Stimulated activated CD4-positive, alpha-beta T cell treated with anti-CD3 and anti-CD28 coated beads, Interleukin-1b, Interleukin-23, amount 100 ng/mL, for 1 hour (primary cell): ENCODE results near the gene ZBTB7B.
"Not testable (repeated sequence)": the region's sequence is repeated elsewhere in the genome, so short reads cannot be mapped to it uniquely, and the experiment has no call there.

Experiments used
- DNase-seq, 2 donors: peaks; one replicate each; pipeline ENCODE4 v3.0.0-alpha.2; 2020; ENCODE audit warnings: low read depth in 2 of 2

Gene ZBTB7B

DNA sequence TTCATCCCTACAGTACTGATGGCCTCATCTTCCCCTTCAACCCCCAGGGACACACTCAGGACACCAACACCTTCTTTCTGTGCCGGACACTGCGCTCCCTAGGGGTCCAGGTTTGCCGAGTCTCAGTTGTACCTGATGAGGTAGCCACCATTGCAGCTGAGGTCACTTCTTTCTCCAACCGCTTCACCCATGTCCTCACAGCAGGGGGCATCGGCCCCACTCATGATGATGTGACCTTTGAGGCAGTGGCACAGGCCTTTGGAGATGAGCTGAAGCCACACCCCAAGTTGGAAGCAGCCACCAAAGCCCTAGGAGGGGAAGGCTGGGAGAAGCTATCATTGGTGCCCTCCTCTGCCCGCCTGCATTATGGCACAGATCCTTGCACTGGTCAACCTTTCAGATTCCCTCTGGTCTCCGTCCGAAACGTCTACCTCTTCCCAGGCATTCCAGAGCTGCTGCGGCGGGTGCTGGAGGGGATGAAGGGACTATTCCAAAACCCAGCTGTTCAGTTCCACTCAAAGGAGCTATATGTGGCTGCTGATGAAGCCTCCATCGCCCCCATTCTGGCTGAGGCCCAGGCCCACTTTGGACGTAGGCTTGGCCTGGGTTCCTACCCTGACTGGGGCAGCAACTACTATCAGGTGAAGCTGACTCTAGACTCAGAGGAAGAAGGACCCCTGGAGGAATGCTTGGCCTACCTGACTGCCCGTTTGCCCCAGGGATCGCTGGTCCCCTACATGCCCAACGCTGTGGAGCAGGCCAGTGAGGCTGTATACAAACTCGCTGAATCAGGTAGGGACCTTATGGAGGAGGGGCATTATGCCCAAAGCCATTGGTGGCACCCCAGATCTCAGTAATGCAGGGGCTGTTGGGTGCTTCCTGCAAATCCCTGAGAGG lies 14.3 kb upstream of the ZBTB7B start:
- DNase-seq, result no peak

DNA sequence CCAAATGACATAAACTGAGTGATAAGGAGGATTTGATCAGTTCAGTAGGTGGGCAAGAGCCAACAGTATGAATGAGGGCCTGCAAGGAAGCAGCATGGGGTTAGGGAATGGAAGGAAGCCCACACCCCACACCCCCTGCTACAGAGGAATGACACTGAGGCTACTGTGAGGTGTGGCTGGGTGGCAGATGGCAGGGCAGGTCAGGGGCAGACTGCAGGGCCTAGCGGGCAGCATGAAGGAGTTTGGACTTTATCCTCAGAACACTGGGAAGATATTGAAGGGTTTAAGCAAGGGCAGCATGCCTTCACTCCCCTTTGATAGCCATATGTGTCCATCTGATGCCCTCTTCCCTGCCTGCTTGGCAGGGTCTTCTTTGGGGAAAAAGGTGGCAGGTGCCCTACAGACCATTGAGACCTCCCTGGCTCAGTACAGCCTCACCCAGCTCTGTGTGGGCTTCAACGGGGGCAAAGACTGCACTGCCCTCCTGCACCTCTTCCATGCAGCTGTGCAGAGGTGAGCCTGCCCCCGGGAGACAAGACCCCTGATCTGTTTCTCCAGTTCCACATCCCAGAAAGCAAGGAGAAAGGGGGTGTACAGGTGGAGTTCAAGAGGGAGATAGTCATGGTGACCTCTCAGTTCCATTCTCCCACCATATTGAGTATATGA lies 13.3 kb upstream of the ZBTB7B start:
- DNase-seq, result no peak

DNA sequence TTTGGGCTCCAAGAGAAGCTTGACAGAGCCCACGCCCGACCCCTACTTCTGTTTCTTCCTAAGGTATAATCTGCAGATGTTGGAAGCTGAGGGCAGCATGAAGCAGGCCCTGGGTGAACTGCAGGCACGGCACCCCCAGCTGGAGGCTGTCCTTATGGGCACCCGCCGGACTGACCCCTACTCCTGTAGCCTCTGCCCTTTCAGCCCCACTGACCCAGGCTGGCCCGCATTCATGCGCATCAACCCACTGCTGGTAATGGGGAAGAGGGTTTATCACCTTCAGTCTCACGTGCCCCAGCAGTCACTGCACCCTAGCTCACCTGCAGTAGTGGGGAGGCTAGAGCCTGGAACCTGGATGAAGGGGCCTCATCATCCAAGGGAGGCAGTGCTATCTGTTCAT lies 12.3 kb upstream of the ZBTB7B start:
- no peak for DNase-seq

DNA sequence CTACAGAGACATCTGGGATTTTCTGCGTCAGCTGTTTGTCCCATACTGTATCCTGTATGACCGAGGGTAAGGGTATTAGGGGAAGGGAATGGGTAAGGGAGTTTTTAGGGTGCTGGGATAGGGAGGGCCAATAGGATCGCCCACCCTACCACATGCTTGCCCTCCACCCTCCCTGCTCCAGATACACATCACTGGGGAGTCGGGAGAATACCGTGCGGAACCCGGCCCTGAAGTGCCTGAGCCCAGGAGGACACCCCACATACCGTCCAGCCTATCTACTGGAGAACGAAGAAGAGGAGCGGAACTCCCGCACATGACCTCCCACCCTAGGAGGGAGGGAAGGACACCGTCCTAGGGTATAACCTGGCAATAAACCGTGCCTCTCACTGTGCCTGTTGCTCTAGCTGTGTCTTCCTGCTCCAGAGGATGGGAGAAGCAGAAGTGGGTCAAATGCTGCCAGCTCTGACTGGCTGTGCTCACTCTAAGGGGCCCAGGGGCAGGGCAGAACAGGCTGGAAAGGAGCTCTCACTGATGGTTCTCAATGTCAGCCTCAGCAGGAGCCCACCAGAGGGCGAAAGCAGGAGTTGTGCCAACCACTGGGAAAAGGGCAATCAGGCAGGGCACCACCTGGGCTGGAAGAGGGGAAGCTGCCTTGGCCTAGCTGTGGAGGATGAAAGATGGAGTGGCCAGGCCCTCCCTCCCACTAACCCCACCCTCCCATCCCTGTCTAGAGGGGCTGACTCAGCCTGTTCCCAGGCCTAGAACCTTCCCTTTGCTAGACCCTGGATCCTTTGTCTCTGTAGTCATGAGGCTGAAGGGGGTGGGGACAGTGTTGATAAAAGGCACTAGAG lies 9.7 kb upstream of the ZBTB7B start:
- no peak for DNase-seq

DNA sequence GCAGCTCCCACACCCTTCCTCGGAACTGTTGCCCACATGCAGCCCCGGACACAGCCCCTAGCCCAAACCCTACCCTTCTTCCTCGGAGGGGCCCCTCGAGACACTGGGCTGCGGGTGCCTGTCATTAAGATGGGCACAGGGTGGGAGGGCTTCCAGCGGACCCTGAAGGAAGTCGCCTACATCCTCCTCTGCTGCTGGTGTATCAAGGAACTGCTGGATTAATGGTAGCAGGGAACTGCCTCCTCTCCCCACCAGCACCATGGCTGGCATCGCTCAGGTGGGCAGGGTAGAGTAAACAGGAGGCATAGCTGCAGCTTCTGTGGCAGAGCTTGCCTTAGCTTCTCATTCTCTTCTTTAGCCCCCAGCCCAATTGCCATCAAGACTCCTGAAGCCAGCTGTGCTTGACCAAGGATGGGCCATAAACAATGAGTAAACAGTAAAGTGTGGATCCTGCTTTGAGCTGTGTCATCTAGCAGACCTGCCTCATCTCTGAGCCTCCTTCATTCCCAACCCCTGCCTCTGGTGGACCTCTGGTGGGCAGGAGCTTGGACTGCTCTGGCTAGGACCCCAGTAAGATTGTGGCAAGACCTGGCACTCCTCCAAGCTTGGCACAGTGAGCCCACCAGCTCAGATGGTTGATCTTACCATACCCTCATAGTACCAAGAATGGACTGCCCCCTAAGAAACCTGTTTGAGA lies 8.9 kb upstream of the ZBTB7B start, which contains the start of gene LENEP:
Gene LENEP (plus strand): TSS at position 15 of the 697 bp plus-strand sequence. CDS start 22 bp downstream, at position 37.
- no peak for DNase-seq

DNA sequence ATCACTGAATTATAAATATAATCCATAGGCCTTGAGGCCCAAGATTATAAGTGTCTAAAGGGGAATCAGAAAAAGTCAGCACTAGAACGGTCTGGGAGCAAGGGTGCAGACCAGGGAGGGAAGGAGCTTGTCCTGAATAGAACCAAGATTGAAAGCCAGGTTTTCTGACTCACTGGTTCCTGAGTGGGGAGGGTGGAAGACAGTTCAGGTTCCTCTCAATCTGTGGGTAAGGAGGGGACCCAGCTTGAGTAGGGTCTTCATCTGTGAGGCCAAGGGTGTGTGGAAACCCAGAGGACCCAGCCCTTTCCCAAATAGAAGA lies 8.4 kb upstream of the ZBTB7B start:
- DNase-seq, result no peak

DNA sequence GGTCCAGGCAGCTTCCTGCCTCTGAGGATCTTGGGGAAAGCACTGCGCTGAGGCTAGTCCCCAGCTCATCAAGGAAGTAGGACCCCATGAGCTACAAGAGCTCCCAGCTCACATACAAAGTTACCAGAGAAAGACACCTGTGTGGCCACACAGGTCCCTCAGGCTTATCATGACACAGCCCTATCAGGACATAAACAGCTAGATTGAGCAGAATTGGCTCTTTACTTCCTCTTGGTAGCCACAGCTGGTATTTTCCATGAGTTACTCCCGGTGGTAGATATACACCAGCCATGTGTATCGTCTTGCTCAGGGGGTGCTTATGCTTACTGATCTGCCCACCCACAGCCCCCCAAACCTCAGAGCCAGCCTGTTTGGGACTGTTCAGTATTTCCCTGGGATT lies 8.0 kb upstream of the ZBTB7B start:
- DNase-seq, result no peak

DNA sequence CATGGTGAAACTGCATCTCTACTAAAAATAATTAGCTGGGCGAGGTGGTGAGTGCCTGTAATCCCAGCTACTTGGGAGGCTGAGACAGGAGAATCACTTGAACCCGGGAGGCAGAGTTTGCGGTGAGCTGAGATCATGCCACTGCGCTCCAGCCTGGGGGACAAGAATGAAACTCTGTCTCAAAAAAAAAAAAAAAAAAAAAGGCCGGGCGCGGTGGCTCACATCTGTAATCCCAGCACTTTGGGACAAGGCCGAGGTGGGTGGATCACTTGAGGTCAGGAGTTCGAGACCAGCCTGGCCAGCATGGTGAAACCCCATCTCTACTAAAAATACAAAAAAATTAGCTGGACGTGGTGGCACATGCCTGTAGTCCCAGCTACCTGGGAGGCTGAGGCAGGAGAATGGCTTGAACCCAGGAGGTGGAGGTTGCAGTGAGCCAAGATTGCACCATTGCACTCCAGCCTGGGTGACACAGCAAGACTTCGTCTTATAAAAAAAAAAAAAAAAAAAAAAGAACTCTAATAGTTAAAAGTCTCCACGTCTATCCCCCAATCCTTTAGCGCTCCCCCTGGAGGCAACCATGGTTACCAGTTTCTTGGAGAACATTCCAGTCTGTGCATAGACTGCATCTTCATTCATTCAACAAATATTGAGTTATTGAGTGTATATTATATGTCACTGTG lies 7.2 kb upstream of the ZBTB7B start:
- DNase-seq, result not testable (repeated sequence)

DNA sequence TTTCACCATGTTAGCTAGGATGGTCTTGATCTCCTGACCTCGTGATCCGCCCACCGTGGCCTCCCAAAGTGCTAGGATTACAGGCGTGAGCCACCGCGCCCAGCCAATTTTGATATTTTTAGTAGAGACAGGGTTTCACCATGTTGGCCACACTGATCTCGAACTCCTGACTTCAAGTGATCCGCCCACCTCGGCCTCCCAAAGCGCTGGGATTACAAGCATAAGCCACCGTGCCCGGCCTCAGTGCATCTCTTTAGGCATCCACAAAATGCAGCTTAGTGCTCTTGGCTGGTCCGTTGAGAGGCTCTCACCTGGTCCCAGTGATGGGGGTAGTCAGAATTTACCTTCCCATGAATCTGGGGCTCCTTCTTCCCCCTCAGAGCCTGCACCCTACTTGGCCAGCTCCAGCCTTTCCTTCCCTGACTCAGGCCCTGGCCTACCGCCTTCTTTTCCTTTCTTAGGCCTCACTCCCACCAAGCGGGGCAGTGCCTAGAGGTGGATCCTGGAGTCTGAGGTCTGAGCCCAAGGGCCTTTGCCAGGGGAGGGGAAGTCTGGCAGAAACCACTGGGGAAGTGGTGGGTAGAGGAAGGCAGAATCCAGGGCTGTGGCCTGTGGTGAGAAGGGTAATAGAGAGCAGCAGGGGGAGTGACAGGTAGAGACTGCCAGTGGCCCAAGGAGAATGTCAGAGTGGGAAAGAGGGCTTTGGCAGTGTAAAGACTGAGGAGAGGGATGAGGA lies 5.5 kb upstream of the ZBTB7B start:
- DNase-seq, result no peak

DNA sequence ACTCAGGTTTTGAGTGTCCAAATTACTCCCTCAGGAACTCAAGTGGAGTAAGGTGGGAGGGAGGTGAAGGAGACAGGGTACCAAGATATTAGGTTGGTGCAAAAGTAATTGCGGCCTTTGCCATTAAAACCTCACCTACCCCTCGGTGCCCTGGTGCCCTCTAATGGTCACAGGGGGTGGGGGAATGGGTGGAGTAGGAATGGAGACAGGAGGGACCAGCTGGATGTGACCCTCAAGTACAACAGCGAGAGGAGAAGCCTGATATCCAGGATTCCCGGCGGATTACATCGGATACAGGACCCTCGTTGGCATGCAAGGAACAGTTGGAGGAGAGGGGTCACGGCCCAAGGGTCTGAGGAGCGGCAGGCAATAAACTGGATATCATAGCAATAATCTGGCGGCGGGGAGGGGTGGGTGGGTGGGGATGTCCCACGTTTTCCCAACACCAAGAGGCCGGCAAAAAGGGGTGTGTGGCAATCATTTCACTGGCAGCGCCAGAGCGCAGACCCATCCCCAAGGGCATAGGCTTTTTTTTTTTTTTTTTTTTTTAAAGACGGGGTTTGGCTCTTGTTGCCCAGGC lies 4.3 kb upstream of the ZBTB7B start:
- no peak for DNase-seq

DNA sequence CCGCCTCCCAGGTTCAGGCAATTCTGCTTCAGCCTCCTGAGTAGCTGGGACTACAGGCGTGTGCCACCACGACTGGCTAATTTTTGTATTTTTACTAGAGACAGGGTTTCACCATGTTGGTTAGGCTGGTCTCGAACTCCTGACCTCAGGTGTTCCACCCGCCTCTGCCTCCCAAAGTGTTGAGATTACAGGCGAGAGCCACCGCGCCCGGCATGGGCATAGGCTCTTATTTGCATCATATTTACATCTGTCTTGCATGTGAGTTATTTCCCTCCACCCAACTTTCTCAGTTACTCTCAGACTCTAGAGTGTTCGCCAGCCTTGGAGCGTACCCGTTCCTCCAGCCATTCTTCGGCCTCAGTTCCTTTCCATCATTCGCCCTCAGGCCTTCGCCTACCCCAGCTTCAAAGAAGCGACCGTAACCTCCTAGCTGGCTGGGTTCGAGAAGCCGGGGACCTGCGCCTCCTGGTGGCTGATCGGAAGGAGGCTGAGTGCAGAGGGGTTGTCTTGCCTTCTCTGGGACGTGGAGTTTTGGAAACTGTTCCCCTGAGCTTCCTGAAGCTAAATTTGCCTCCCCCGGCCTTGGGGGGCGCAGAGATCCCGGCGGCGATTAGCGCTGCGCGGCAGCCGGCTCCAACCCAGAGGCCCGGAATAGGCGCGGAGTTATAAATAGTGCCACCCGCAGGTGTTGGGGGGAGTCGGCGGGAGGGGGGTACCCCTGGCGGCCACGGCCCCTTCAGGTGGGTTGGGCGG lies 3.6 kb upstream of the ZBTB7B start:
- peak in 1 of 2 donors; percentile 58 for DNase-seq

DNA sequence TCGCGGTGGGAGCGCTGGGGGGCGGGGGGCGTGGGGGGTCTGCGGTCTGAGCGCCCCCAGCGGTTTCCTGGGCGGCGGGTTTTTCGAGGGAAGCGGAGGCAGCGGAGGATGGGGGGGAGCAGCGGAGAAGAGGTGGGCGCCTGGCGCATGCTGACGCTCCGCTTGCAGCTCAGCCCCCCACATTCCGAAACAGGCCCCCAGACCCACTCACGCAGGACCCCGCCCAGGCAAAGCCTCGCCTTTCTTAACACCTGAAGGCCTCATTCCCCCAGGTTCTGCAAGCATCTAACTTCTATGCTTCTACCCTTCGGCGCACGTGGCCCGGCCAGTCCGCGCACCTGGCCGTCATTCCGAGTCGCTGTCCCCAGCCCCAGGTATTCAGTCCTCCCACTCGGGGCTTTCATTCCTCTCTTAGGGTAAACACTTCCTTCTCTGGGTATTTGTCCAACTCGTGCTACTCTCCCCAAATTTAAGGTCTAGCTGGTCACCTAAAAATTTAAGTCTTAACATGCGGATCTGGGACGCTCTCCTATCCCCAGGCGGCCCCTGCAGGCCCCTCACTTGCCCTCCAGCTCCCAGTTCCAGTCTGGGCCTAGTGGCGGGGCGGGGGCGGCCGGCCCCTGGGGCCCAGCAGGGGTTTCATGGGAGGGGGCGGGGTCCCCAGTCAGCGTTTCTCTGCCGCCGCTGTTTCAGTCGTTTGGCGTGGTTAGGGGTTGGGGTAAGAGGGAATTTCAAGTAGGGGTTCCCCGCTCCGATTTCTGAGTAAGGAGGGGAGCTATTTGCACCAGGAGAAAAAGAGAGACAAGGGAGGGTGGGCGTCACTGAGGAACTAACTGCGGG lies 2.8 kb upstream of the ZBTB7B start:
- DNase-seq, result peak in 1 of 2 donors; percentile 56

DNA sequence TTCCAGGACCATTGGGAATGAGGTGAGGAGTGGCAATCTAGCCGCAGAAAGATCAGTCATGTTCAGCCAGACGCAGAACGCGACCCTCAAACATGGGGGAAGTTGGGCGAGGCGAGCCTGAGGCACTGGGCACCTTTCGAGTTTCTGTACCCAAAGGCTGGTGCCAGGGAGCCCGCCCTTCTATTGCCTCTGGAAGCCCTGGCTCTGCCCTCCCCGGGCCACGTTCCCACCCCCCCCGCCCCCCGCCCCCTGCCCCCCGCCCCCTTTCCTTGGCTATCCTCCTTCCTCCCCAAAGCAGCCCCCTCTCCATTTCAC lies 2.2 kb upstream of the ZBTB7B start:
- DNase-seq, result no peak

DNA sequence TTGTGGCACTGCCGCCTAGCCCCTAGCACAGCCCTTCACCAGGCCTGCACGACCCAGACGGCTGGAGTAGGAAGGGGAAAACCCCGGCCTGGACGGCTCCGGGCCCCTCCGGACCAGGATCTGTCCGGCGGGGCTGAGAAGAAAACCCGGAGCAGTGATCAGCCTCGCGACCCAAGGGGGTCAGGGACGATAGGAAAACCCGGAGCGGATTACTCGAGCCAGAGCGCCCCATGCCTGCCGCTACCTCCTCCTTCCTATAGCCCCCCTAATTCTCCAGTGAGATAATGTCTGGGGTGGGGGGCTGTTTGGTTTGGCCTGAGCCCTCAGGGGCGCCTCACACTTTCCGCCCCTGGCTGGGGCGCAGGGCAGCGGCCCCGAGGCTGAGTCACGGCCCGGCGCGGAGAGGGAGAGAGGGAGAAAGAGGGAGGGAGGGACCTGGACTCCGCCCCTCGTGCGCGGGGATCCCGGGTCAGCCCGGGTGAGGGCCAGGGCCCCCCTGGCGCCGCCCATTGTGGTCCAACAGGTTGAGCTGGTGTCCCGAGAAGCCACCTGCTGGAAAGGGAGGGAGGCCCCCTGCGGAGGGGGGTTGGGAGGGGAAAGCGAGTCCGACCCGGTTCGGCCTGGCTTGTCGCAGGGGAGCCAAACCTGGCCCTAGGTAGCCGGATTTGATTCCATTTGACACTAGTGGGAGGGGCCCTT lies 1.7 kb upstream of the ZBTB7B start:
- peak; percentile 54 to 58 for DNase-seq

DNA sequence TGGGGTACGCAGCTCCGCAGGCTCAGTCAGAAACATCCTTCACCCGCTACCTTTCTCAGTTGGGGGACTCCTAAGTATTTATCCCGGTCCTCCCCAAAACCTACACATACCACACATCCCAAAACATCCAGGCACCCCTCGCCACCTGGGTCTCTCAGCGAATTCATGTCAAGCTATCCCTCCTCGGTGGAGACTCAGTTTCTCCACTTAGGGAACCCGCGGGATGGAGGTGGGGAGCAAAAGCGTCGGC lies 1.3 kb upstream of the ZBTB7B start:
- DNase-seq, result no peak

DNA sequence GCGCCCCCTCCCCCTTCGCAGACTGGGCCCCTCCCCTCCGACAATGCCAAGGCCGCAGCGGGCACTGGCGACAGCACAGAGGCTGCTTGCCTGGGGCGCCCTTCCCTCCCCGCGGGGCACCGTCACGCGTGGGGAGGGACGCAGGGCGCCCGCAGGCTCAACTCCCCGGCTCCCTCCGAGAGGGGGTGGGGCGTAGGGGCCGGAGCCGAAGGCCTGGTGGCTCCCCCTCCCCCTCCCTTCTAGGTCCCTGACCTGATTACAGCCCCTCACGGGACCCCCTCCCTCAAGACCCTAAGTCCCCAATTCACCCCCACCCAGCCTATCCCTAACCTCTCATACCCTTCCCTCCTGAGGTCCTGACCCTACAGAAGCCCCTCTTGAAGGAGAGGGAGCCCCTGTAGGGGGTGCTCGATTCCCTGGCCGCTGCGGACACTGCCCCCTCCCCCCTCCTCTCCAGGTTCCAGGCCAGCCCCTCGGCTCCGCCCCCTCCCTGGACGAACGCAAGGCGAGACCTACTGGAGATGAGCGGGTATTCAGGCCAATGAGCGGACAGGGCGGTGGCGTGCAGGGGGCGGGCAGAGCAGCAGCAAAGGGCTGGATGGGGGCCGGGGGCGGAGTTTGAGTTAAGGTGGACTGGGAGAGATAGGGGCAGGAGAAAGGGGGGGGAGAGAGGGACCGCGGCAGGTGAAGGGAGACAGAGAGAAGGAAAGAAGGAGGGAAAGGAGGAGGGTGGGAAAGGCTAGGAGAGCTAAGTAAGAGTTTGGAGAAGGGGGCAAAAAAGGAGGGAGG lies 733 bp upstream of the ZBTB7B start:
- DNase-seq, result peak; percentile 96 to 97

DNA sequence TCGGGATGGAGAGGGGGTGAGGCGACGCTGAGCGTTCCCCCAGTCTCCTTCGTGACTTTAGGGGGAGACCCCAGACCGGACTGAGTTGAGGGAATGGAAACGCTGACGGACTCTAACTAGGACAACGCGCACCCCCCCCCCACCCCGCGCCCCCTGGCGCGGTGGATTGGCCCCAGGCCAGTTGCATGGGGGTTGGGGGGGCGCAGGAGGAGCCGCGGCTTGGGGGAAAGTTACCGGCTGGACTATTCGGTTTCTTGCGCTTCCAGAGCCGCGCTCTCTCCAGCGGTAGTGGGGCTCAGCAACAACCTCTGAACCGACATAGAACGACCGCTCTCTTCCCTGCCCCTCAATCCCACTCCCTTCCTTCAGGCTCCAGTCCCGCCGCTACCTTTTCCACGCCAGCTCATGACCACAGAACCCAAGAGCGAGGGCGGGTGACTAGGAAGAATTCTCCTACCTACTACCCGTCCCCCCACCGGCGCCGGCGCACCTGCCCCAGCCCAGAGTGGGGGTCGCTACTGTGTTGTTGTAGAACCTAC lies 694 bp downstream of the ZBTB7B start:
- DNase-seq, result no peak
